GM12864 (cell line): ENCODE results near the gene TDRD12.

Experiments
- DNase-seq: peaks from one replicate; pipeline ENCODE4 v3.0.0-alpha.2; 2011; ENCODE audit warnings: low read depth
- H3K4me3 ChIP-seq: 2 replicates; pipeline ENCODE4 v1.5.1; 2011; ENCODE audit warnings: mild to moderate bottlenecking, low read depth, low read length, control low read depth
- CTCF ChIP-seq: IDR thresholded peaks from 2 replicates; pipeline ENCODE4 v1.5.1; 2011; ENCODE audit warnings: low read depth, mild to moderate bottlenecking, moderate library complexity, low read length, control low read depth, inconsistent platforms; ENCODE audit errors: missing control alignments

TDRD12 gene

DNA sequence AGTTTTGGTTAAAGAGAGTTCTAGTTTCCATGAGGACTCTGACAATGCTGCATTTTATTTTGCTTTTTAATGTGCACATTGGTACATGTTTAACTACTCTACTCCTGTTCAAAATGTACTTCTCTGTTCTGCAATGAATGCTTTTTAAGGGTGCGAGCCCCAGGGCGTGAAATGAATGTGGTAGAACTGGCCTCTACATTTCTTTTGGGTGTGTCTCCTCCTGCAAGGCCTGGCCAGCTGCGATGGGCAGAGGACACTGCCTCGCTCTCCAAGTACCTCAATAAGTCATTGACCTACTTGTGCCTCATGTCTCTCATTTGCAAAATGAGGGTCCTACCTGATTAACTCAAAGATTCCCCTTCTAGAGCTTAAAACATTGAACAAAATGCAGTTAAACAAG lies 37.2 kb upstream of the TDRD12 start:
- H3K4me3 ChIP-seq: no peak overlapping the region
- no peak for TF ChIP-seq CTCF
- DNase-seq: no peak

DNA sequence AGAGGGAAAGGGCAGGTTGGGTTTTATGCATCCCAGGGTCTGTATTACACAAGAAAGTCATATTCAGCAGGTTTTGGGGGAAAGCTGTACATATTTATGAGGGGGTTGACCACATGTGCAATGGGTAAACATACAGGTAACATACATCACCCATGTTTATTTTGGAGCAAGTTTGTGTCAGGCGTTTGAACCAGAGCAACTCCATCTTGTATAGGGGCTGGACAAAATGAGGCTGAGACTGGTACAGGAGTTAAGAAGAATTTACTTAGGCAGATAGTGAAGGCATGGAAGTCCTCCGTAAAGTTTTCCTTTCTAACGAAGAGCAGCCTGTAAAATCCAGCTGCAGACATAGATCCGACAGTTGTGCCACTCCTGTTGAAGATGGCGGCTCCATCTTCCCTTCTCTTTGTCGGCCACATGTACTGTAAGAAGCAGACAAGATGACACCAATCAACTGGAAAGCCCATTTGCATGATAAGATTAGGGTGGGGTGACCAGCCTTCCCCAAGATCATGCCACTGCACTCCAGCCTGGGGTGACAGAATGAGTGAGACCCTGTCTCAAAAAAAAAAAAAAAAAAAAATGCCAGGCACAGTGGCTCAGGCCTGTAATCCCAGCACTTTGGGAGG lies 32.6 kb upstream of the TDRD12 start:
- no peak overlapping the region for H3K4me3 ChIP-seq
- DNase-seq: no peak
- no peak for TF ChIP-seq CTCF

DNA sequence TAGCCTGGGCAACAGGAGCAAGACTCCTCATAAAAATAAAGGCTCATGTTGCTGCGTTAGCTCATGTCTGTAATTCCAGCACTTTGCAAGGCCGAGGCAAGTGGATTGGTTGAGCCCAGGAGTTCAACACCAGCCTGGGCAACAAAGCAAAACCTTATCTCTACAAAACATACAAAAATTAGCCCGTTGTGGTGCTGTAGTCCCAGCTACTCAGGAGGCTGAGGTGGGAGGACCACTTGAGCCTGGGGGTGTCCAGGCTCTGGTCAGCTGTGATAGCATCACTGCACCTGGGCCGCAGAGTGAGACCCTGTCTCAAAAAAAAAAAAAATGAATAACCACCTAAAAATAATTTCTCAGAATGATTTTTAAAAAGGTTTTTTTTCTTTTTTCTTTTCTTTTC lies 31.9 kb upstream of the TDRD12 start:
- no peak overlapping the region for H3K4me3 ChIP-seq
- no peak for TF ChIP-seq CTCF
- DNase-seq: no peak

GRCh38 chr19:32688311-32688710 lies 31.3 kb upstream of the TDRD12 start:
- TF ChIP-seq CTCF: no peak
- DNase-seq: no peak
- no peak overlapping the region for H3K4me3 ChIP-seq

- no peak for TF ChIP-seq CTCF
- H3K4me3 ChIP-seq: peak within 1 kb of the TSS; percentile 69
- DNase-seq: no peak
Measured at GRCh38 chr19:32691291-32691951, 28.1 kb upstream of the TDRD12 start, which contains the start of gene NUDT19. TSS of gene NUDT19 (plus strand) at chr19:32691821. CDS start at chr19:32691961, 140 bp downstream.

DNA sequence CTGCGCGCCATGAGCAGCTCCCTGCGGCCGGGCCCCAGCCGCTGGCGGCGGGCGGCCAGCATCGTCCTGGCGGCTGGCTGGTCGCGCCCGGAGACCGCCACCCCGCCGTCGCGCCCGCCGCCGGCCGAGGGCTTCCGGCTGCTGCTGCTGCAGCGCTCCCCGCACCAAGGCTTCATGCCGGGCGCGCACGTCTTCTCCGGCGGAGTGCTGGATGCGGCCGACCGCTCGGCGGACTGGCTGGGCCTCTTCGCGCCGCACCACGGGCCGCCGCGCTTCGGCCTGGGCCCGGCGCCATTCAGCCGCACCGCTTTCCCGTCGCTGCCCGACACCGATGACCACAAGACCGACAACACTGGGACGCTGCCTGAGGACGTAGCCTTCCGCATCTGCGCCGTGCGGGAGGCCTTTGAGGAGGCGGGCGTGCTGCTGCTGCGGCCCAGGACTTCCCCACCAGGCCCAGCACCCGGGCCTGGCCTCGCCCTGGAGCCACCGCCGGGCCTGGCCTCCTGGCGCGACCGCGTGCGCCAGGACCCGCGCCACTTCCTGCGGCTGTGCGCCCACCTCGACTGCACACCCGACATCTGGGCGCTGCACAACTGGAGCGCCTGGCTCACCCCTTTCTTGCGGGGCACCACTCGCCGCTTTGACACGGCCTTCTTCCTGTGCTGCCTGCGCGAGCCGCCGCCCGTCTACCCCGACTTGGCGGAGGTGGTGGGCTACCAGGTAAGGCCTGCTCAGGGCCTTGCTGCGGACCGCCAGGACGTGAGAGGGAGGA lies 27.4 kb upstream of the TDRD12 start:
- no peak for DNase-seq
- H3K4me3 ChIP-seq: peak overlapping the region; percentile 69
- TF ChIP-seq CTCF: no peak
